MM.1S (cell line): ENCODE results near the gene LRRC17.

Source experiments
- CTCF ChIP-seq: fragments of 300-600 bp; sonication (generic); IDR thresholded peaks from 2 replicates; pipeline ENCODE4 v1.5.1; 2016; ENCODE audit warnings: antibody characterized with exemption, low read length, mixed read lengths
- EZH2 ChIP-seq: fragments of 300-600 bp; sonication (generic); optimal IDR thresholded peaks from 2 replicates; pipeline ENCODE3; 2017; ENCODE audit warnings: low read depth, mild to moderate bottlenecking, antibody characterized with exemption, low read length, mixed read lengths
- EZH2phosphoT487 ChIP-seq: fragments of 300-600 bp; sonication (generic); IDR thresholded peaks from 2 replicates; pipeline ENCODE4 v1.6.1; 2018; ENCODE audit warnings: antibody characterized with exemption, low read length

- no peak for TF ChIP-seq CTCF
- no peak for TF ChIP-seq EZH2
- TF ChIP-seq EZH2phosphoT487 = no peak
Observed at GRCh38 chr7:102913826-102914225, 1.0 kb downstream of the LRRC17 start.
